ENCODE results near the gene KIF21A. TPM values are rescaled to one million over a fixed set of nuclear protein-coding genes. Genes with fewer than 3 reads are reported as not detected.
"Not testable (repeated sequence)": the region's sequence is repeated elsewhere in the genome, so short reads cannot be mapped to it uniquely, and the experiment has no call there.

The KIF21A gene
- polyA plus RNA-seq, 5 donors, result 10.1 to 16.2 (median 15.8) TPM

GRCh38 chr12:39348941-39349626, 93.8 kb downstream of the KIF21A start:
- no peak for DNase-seq

DNA sequence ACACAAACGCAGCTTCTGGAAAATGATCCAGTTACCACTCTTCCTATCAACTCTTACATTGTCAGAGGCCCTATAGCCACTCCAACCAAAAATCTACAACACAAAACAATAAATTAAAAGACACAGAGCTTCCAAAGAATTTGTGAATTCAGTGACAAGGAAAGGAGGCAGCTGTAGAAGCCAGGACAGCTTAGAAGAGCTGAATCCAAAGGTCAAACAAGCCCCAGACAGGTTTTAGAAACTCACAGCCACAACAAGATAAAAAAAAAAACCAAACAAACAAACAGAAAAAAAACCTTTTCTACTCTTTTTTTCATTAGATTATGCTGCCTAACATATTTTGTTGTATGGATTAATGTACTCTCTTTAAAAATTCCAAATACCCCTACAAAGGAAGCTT, 94.4 kb downstream of the KIF21A start:
- no peak for DNase-seq

- DNase-seq, result no peak
Observed at GRCh38 chr12:39344926-39345325, 98.0 kb downstream of the KIF21A start.

DNA sequence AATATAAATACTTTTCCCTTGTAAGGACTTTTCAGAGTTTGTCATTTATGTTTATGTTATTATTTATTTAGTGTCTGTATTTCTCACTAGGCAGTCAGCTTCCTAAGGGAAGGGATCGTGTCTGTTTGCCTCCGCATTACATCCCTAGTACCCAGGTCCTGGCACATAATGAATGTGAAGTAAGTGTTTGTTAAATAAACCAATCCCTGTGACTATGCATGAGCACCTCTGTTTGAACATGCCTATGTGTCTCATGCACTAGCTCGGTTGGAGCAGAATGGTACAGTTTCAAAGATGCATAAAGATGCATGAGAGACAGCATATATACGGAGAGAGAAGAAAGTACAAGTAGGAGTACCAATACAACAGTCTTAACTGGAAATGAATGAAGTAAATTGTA, 99.3 kb downstream of the KIF21A start:
- no peak for DNase-seq

GRCh38 chr12:39341761-39342160, 101.2 kb downstream of the KIF21A start:
- DNase-seq, result no peak

DNA sequence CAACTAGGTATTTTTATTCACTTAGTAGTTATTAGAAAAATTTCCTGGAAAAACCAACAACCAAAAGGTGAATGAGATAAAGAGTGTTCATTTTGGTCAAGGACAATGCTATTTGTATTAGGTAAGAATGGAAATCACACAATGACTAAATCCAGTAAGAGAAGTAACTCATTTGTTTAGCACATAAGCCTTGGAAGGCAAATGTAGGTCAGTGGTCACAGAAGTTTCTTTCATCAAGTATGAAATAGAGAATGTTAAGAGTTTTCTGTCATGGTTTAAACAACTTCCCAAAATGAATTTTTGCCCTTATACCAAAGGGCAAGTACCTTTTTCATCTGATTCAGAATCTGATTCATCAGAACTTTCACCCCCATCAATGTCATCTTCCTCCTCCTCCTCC, 101.7 kb downstream of the KIF21A start:
- DNase-seq, result no peak

GRCh38 chr12:39332661-39333175, 110.2 kb downstream of the KIF21A start:
- no peak for DNase-seq

DNA sequence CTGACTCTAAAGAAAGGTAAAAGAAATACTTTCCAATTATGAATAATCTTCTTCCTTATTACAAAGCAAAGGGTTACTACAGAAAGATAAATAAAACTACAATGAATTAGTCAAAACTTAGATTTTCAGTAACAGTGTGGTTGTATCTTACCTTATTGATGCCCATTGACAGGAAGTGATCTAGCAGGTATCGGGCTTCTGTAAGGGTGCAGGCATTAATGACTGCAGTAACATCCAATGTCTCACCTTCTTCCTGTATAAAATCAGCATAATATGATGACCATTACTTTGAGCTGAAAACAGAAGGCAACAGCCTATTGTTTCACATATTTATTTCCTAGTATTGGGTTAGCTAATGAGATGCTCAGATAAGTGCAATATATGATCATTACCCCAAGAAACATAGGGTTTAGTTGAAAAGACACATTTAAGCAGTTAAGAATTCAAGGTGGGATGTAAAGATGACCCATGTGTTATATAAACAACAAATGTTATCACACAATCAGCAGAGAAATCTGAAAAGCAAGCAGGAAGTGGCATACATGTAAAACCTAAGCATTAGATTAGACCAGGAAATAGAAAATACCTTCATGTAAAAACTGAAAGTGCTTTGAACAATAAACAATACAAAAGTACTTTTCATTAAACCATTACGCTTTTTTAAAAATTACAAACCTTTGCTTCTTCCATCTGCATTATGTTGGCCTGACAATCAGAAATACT, 111.2 kb downstream of the KIF21A start:
- no peak for DNase-seq

GRCh38 chr12:39329876-39330275, 113.0 kb downstream of the KIF21A start:
- DNase-seq, result no peak

DNA sequence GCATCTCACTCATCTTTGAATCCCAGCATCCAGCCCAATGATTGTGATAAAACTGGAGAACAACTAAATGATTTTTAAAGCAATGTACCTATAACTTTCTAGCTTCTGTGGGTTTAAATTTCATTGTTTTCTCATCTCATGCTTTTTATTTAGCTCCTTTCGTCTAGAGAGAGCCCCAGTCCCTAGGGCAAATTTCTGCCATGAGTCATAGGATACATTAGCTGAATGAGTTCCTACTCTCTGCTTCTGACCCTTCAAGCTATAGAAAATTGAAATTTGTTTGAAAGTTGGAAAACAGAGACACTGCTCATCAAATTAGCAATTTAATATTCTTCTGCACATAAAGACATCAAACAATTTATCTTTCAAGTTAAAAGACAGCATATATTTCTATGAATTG, 113.9 kb downstream of the KIF21A start:
- no peak for DNase-seq

DNA sequence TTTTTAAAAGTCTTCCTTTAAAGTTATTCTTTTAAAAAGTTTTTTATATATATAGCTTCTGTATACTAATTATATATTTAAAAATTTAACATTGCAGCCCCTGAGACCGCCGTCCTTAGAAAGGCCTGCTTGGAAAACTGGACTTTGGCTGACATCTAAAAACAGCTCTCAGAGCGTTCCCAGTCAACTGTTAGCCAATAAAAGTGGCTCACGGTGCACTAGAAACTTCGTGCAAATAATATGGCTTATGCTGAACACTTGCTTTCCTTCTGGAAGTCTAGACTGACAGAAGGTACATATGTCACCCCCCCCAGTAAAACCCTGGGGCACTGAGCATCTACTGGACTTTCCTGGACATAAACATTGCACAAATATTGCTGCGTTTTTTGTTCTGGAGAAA, 115.0 kb downstream of the KIF21A start:
- DNase-seq, result no peak

GRCh38 chr12:39327510-39327909, 115.4 kb downstream of the KIF21A start:
- no peak for DNase-seq

- DNase-seq, result no peak
Observed at GRCh38 chr12:39319180-39319579, 123.7 kb downstream of the KIF21A start.

DNA sequence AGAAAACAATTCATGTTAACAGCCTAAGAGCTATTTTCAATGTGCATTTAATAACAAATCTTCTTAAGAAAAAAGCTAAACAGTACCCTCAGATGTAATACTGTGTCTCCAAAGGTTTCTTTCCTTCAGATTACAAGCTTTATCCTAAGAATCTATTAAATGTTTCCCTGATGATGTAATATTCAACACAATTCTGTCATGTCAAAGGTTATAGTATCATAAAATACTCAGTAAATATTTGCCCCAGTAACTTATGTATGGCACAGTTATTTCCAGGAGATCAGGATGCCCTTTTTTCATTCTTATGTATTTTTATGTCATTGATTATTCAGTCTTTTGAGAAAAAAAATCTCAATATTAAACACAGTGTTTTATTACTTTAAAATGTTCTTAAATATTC, 128.4 kb downstream of the KIF21A start:
- DNase-seq, result no peak

DNA sequence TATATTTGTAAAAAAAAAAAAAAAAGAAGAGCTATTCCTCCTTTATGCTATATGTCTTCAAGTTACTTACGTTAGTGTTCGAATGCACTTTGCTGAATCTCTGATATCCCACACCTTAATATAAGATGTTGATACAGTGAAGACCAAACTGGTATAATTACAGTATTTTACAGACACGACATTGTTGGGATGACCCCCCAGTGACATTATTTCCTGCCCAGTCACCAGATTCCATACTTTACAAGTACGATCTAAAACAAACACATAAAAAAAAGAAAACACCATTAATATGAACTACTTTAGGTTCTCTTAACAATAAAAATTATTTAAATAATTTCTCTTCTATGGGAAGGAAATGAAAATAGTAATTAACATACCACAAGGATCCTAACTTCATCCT, 133.4 kb downstream of the KIF21A start:
- DNase-seq, result no peak

DNA sequence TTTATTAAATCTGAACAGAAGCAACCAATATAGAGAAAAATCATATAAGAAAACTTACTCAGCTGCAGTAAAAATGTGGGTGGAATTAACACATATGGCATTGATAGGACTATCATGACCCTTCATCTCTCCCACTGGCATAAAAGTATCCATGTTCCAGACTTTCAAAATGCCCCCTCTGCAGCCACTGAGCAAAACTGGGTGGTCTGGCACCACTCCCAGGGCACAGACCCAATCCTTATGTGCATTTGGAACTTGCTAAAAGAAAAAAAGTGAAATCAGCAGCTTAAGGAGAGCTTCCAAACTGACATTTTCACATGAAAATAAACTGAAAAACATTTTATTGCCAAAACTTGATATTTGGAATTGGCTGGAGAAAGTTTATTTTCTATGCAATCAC, 141.5 kb downstream of the KIF21A start:
- peak; percentile 38 to 46 for DNase-seq

- DNase-seq, result no peak
Observed at GRCh38 chr12:39300799-39301198, 142.1 kb downstream of the KIF21A start.

DNA sequence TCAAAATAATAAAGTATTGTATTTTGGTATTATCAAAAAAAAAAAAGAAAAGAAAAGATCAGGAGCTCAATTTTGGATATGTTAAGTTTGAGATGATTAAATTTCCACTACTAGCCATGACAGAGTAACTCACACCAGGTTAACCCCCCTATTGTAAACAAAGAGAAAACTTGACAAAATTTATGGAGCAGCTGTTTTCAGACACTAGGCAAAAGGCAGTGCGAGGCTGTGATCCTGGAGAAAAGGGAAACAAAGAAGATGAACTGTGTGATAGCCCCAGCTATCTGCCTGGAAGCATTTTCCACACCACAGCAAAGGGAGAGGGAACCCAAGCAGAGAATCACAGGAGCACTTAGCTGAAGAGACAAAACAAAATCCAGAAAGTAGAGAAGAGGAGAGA, 145.0 kb downstream of the KIF21A start:
- no peak for DNase-seq

- no peak for DNase-seq
Observed at GRCh38 chr12:39296496-39296895, 146.4 kb downstream of the KIF21A start.

GRCh38 chr12:39295593-39295992, 147.3 kb downstream of the KIF21A start:
- not testable (repeated sequence) for DNase-seq

DNA sequence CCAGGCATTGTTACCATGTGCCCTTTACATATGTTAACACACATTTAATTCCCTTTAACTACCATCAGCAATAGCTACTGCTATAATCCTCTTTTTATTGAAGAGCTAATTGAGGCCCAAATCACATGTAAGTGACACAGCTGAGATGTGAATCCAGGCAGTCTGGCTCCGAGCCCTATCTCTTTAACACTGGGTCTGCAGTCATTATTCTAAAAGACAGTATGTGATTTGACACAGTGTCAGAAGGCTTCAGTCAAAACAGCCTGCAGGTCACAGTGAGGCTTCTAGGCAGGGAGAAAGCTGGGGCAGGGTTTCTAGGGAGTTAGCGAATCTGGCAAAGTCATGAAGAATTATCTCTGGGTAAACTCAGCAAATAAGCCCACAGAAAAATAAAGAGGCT, 148.2 kb downstream of the KIF21A start:
- no peak for DNase-seq

DNA sequence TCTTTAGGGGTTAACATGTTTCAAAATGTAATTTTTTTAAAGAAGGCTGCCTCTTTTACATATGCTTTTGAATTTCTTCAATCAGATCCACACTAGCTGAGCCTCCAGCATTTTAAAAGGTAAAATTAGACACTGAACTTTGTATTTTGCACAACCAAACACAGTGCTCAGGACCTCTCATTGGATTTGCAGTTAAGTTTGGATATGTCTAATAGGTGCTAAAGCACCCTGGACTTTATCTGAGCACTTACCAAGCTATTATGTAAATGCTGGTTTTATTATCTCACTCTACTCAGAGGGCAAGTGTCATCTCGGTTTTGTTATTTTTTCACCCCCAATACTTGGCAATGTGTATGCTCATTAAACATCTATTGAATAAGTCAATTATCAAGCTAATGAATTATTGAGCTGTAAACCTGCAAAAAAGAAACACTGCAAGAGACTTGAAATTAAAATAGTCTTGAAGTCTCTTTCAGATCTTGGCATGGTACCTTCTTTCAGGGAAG, 150.7 kb downstream of the KIF21A start:
- DNase-seq, result no peak

DNA sequence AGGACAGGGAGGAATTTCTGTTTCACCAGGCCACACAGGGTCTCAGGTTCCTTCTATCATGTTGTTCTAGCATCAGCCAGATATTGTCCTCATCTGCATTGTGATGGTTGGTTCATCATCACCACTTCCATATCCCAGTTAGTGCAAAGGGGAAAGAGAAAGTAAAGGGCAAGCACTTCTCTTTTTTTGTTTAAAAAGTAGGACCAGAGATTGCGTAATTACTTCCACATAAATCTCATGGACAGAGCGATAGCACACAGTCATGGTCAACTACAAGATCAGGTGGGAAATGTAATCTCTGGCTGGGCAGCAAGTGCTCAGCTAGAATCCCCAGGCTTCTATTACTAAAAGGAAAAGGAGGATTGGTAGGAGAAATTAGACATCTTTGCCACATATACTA, 155.1 kb downstream of the KIF21A start:
- no peak for DNase-seq

Measured in right lung (tissue), 5 donors.